ENCODE measurements around the gene DSC1. TPM values are rescaled to one million over a fixed set of nuclear protein-coding genes. Genes with fewer than 3 reads are reported as not detected.
"Not testable (repeated sequence)": the region's sequence is repeated elsewhere in the genome, so short reads cannot be mapped to it uniquely, and the experiment has no call there.

DSC1 gene
- total RNA-seq, 4 donors from 2014 or later, result 0.35 TPM; not detected in 3

GRCh38 chr18:31190919-31191318, 28.3 kb upstream of the DSC1 start:
- H3K27ac ChIP-seq, result no peak overlapping the region
- no peak overlapping the region for H3K4me3 ChIP-seq
- no peaks in the 10 kb centered on the region for H3K4me1 ChIP-seq
- TF ChIP-seq CTCF (IDR thresholded peaks at IDR 0.05) (no peak), POLR2A (IDR thresholded peaks at IDR 0.05) (no peak)
- no peak for DNase-seq
- no peaks in the 10 kb centered on the region for H3K9me3 ChIP-seq
- no peaks in the 10 kb centered on the region for H3K27me3 ChIP-seq
- H3K36me3 ChIP-seq, result no peaks in the 10 kb centered on the region

DNA sequence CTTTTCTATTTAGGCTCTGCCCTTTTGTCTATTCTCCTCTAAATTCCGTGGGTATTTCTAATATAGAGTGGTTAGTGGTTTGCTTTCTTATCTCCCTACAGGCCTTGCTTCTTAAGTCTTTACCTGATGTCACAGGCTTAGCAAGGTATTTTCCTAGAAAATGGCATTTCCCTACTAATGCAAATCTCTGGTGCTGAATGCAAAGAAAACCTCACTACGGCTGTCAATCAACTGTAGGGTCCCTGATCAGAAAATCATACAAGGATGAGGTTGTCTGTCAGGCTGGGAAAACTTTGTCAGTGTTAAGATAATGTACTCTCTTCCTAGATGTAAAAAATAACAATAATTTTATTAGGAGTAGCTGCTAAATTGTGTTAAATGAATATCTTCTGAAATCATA, 27.1 kb upstream of the DSC1 start:
- Histone ChIP-seq H3K27ac (no peak overlapping the region), H3K36me3 (no peaks in the 10 kb centered on the region), H3K27me3 (no peaks in the 10 kb centered on the region), H3K9me3 (no peaks in the 10 kb centered on the region), H3K4me3 (no peak overlapping the region), H3K4me1 (no peaks in the 10 kb centered on the region)
- DNase-seq, result no peak
- TF ChIP-seq POLR2A (IDR thresholded peaks at IDR 0.05), result no peak
- no peak for TF ChIP-seq CTCF (IDR thresholded peaks at IDR 0.05)

GRCh38 chr18:31185186-31185950, 22.7 kb upstream of the DSC1 start:
- H3K36me3 ChIP-seq, result no peaks in the 10 kb centered on the region
- TF ChIP-seq CTCF (IDR thresholded peaks at IDR 0.05) (no peak), POLR2A (IDR thresholded peaks at IDR 0.05) (no peak)
- H3K9me3 ChIP-seq, result no peaks in the 10 kb centered on the region
- H3K27me3 ChIP-seq, result no peaks in the 10 kb centered on the region
- no peak for DNase-seq
- H3K4me1 ChIP-seq, result no peaks in the 10 kb centered on the region
- H3K27ac ChIP-seq, result no peak overlapping the region
- H3K4me3 ChIP-seq, result no peak overlapping the region

DNA sequence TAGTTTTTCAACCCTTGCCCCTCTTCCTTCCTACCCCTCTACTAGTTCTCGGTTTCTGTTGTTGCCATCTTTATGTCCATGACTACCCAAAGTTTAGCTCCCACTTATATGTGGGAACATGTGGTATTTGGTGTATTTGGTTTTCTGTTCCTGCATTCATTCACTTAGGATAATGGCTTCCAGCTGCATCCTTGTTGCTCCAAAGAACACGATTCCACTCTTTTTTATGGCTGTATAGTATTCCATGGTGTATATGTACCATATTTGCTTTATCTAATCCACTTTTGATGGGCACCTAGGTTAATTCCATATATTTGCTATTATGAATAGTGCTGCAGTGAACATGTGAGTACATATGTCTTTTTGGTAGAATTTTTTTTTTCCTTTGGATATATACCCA, 20.6 kb upstream of the DSC1 start:
- H3K9me3 ChIP-seq, result no peaks in the 10 kb centered on the region
- no peaks in the 10 kb centered on the region for H3K36me3 ChIP-seq
- TF ChIP-seq POLR2A (IDR thresholded peaks at IDR 0.05), result no peak
- TF ChIP-seq CTCF (IDR thresholded peaks at IDR 0.05), result no peak
- no peak overlapping the region for H3K4me3 ChIP-seq
- H3K4me1 ChIP-seq, result no peaks in the 10 kb centered on the region
- H3K27me3 ChIP-seq, result no peaks in the 10 kb centered on the region
- DNase-seq, result no peak
- no peak overlapping the region for H3K27ac ChIP-seq

GRCh38 chr18:31177369-31177768, 14.7 kb upstream of the DSC1 start:
- not testable (repeated sequence) for DNase-seq, H3K4me3 ChIP-seq, H3K9me3 ChIP-seq, H3K36me3 ChIP-seq, H3K4me1 ChIP-seq, H3K27ac ChIP-seq, H3K27me3 ChIP-seq

- Histone ChIP-seq H3K9me3 (no peaks in the 10 kb centered on the region), H3K4me1 (no peaks in the 10 kb centered on the region), H3K27me3 (no peaks in the 10 kb centered on the region), H3K36me3 (no peaks in the 10 kb centered on the region), H3K27ac (no peak overlapping the region), H3K4me3 (no peak overlapping the region)
- DNase-seq, result no peak
- TF ChIP-seq CTCF (IDR thresholded peaks at IDR 0.05) (no peak), POLR2A (IDR thresholded peaks at IDR 0.05) (no peak)
These were observed 13.9 kb upstream of the DSC1 start for GRCh38 chr18:31176531-31176930.

Data from Peyer's patch (tissue), 4 donors.